Breast epithelium (tissue), 3 donors: Measurements from ENCODE around the gene TOMM22.

ENCODE experiments used
- CTCF ChIP-seq, 3 donors: fragments of 450-650 bp; IDR thresholded peaks; one replicate each; pipeline ENCODE4 v1.5.1; 2016 to 2017; ENCODE audit warnings: antibody characterized with exemption in 3 of 3, mild to moderate bottlenecking in 3 of 3, moderate library complexity in 3 of 3
- POLR2A ChIP-seq: fragments of 450-650 bp; IDR thresholded peaks from one replicate; pipeline ENCODE4 v1.6.1; 2016; ENCODE audit warnings: antibody characterized with exemption, mild to moderate bottlenecking, moderate library complexity

- no peak for TF ChIP-seq CTCF (IDR thresholded peaks at IDR 0.05)
- no peak for TF ChIP-seq POLR2A
Measured at GRCh38 chr22:38706101-38706900, 24.5 kb downstream of the TOMM22 start.
